Neuronal stem cell (in vitro differentiated cells): ENCODE measurements around the gene ADGRV1.
A peak's percentile ranks its signal among the peaks of the same experiment; 100 is the strongest.

Source experiments
- DNase-seq: peaks from one replicate; pipeline ENCODE4 v3.0.0-alpha.2; 2013; ENCODE audit warnings: low spot score
- H2AFZ ChIP-seq: one replicate; pipeline ENCODE4 v1.6.1; 2013; ENCODE audit warnings: mild to moderate bottlenecking, low read length, inconsistent platforms
- H2AK5ac ChIP-seq: 2 replicates; pipeline ENCODE4 v1.6.1; 2013; ENCODE audit warnings: low read depth, mild to moderate bottlenecking, inconsistent platforms, low read length, moderate library complexity, mixed read lengths
- H2BK120ac ChIP-seq: 2 replicates; pipeline ENCODE4 v1.6.1; 2013; ENCODE audit warnings: low read depth, mild to moderate bottlenecking, inconsistent platforms, low read length, moderate library complexity, mixed read lengths
- H2BK12ac ChIP-seq: one replicate; pipeline ENCODE4 v1.6.1; 2013; ENCODE audit warnings: low read length, inconsistent platforms
- H2BK15ac ChIP-seq: 2 replicates; pipeline ENCODE4 v1.6.1; 2013; ENCODE audit warnings: mild to moderate bottlenecking, low read length, inconsistent platforms, mixed read lengths
- H2BK5ac ChIP-seq: one replicate; pipeline ENCODE4 v1.6.1; 2013; ENCODE audit warnings: inconsistent platforms, mild to moderate bottlenecking, low read length, moderate library complexity
- H3K14ac ChIP-seq: one replicate; pipeline ENCODE4 v1.6.1; 2013; ENCODE audit warnings: low read length, inconsistent platforms
- H3K18ac ChIP-seq: 2 replicates; pipeline ENCODE4 v1.6.1; 2013; ENCODE audit warnings: low read length, inconsistent platforms
- H3K23ac ChIP-seq: 2 replicates; pipeline ENCODE4 v1.6.1; 2013; ENCODE audit warnings: low read depth, mild to moderate bottlenecking, mixed read lengths, low read length, inconsistent platforms; ENCODE audit not compliant: poor library complexity
- H3K27ac ChIP-seq: replicated peaks from 3 replicates; pipeline ENCODE4 v1.5.1; 2013; ENCODE audit warnings: low read length, inconsistent platforms
- H3K27me3 ChIP-seq, 3 experiments: 2 replicates each; pipeline ENCODE4 v1.6.1; 2013; ENCODE audit warnings: low read length in 3 of 3, mild to moderate bottlenecking in 2 of 3, inconsistent platforms in 1 of 3, low read depth in 1 of 3, mixed read lengths in 1 of 3, moderate library complexity in 1 of 3; ENCODE audit not compliant: control insufficient read depth in 3 of 3, insufficient read depth in 3 of 3
- H3K36me3 ChIP-seq, 2 donors: replicated peaks in 1 of 2; 2 replicates each; pipeline ENCODE4 v1.6.1; 2013; ENCODE audit warnings: low read length in 2 of 2; ENCODE audit not compliant: control insufficient read depth in 2 of 2, insufficient read depth in 2 of 2
- H3K4ac ChIP-seq: 2 replicates; pipeline ENCODE4 v1.6.1; 2013; ENCODE audit warnings: inconsistent platforms, mild to moderate bottlenecking, low read length, moderate library complexity
- H3K4me1 ChIP-seq, 2 donors: 1 replicate in 1 of 2; 2 replicates in 1 of 2; pipeline ENCODE4 v1.6.1; 2013; ENCODE audit warnings: low read length in 2 of 2, low read depth in 1 of 2; ENCODE audit not compliant: control insufficient read depth in 2 of 2, insufficient read depth in 1 of 2
- H3K4me2 ChIP-seq: one replicate; pipeline ENCODE4 v1.6.1; 2013; ENCODE audit warnings: mild to moderate bottlenecking, low read length, inconsistent platforms; ENCODE audit not compliant: insufficient read depth, poor library complexity, severe bottlenecking
- H3K4me3 ChIP-seq, 2 donors: 2 replicates each; pipeline ENCODE4 v1.5.1; 2013; ENCODE audit warnings: low read length in 2 of 2, mild to moderate bottlenecking in 2 of 2, inconsistent platforms in 1 of 2, moderate library complexity in 1 of 2
- H3K79me1 ChIP-seq: one replicate; pipeline ENCODE4 v1.6.1; 2013; ENCODE audit warnings: low read depth, mild to moderate bottlenecking, inconsistent platforms, low read length, moderate library complexity
- H3K9ac ChIP-seq: one replicate; pipeline ENCODE4 v1.6.1; 2013; ENCODE audit warnings: mild to moderate bottlenecking, low read depth, low read length, inconsistent platforms; ENCODE audit not compliant: poor library complexity
- H3K9me3 ChIP-seq, 2 donors: replicated peaks in 1 of 2; 2 replicates each; pipeline versions ENCODE3 to v1.6.1; 2013; ENCODE audit warnings: low read length in 2 of 2, mild to moderate bottlenecking in 2 of 2, inconsistent platforms in 1 of 2, low read depth in 1 of 2, mixed read lengths in 1 of 2, moderate library complexity in 1 of 2; ENCODE audit not compliant: control insufficient read depth in 2 of 2, insufficient read depth in 1 of 2
- H4K8ac ChIP-seq: one replicate; pipeline ENCODE4 v1.6.1; 2013; ENCODE audit warnings: low read depth, mild to moderate bottlenecking, inconsistent platforms, low read length, moderate library complexity
- H4K91ac ChIP-seq: one replicate; pipeline ENCODE4 v1.6.1; 2013; ENCODE audit warnings: low read length, low read depth, mild to moderate bottlenecking, inconsistent platforms; ENCODE audit not compliant: poor library complexity
- WGBS, 2 donors: extraction: QIAGEN DNeasy Blood & Tissue Kit; methylation state at CpG; one replicate each; pipeline ENCODE4 v1.1.7; 2013; ENCODE audit warnings: missing lambda C conversion rate in 2 of 2, mixed read lengths in 1 of 2; ENCODE audit not compliant: insufficient read length in 2 of 2, insufficient replicate concordance in 1 of 2; ENCODE audit errors: extremely low coverage in 2 of 2; 5-methylcytosine and 5-hydroxymethylcytosine counted together

Gene ADGRV1

DNA sequence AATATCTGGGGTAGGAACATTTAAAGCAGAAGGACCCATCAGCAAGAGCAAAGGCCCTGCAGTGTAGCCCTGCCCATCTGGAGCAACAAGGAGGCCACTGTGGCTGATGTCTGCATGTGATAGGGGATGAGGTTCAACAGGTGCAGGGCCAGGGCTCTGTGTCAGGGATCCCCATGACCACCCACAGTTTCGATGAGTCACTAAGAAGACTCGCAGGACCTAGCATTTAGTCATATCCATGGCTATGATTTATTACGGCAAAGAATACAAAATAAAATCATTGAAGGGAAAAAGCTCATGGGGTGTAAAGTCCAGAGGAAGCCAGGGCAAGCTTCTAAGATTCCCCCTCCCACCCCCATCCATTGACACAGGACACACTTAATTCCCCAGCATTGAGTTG lies 188.6 kb downstream of the ADGRV1 start:
- Histone ChIP-seq H3K23ac (no peak overlapping the region), H3K9ac (no peak overlapping the region), H2BK120ac (no peak overlapping the region), H3K9me3 (peaks cover 0 to 11% of the 10 kb centered on the region in 2 donors), H2BK5ac (no peak overlapping the region), H3K18ac (peak overlapping the region; percentile 59), H2AFZ (no peak overlapping the region), H3K4ac (no peak overlapping the region), H3K36me3 (peaks cover 0 to 76% of the 10 kb centered on the region in 2 donors), H3K79me1 (peaks cover 1% of the 10 kb centered on the region), H2BK15ac (no peak overlapping the region), H4K91ac (no peak overlapping the region), H4K8ac (no peak overlapping the region), H3K14ac (no peak overlapping the region), H2BK12ac (no peak overlapping the region), H2AK5ac (no peak overlapping the region), H3K4me3 (no peak overlapping the region), H3K27me3 (no peaks in the 10 kb centered on the region), H3K4me2 (no peak overlapping the region), H3K4me1 (peaks cover 0 to 4% of the 10 kb centered on the region in 2 donors), H3K27ac (no peak overlapping the region)
- no CpG with 5 or more reads among the region's 3 CpGs for WGBS, 2 donors
- no peak for DNase-seq

DNA sequence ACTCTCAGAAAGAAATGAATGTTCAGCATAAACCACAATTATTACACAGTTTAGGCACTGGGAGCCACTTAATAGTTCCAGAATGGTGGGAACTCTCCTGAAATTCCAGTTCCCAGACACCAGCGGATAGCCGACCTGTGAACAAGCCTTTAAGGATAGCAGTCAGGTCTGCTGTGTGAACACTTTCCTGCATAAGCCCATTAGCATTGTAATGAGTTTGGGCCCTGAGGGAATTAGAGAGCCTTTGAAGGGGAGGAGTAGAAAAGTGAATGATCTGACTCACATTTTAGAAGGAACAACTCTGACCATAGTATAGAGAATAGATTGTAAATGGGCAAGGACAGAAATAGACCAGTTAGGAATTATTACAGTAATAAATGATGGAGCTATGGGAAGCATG lies 189.1 kb downstream of the ADGRV1 start:
- H3K14ac ChIP-seq, result no peak overlapping the region
- peaks cover 0 to 76% of the 10 kb centered on the region in 2 donors for H3K36me3 ChIP-seq
- no peak overlapping the region for H2BK12ac ChIP-seq
- no peak overlapping the region for H3K4me2 ChIP-seq
- no peak overlapping the region for H2BK5ac ChIP-seq
- WGBS, 2 donors, result no CpG with 5 or more reads among the region's 2 CpGs
- H2BK15ac ChIP-seq, result no peak overlapping the region
- H3K4me1 ChIP-seq, result peaks cover 0 to 4% of the 10 kb centered on the region in 2 donors
- H3K79me1 ChIP-seq, result peaks cover 1% of the 10 kb centered on the region
- no peak overlapping the region for H2BK120ac ChIP-seq
- H3K9ac ChIP-seq, result no peak overlapping the region
- H2AK5ac ChIP-seq, result no peak overlapping the region
- no peak overlapping the region for H4K8ac ChIP-seq
- no peak overlapping the region for H3K23ac ChIP-seq
- no peak overlapping the region for H3K4ac ChIP-seq
- no peak overlapping the region for H4K91ac ChIP-seq
- H3K18ac ChIP-seq, result no peak overlapping the region
- peaks cover 0 to 11% of the 10 kb centered on the region in 2 donors for H3K9me3 ChIP-seq
- no peaks in the 10 kb centered on the region for H3K27me3 ChIP-seq
- H2AFZ ChIP-seq, result no peak overlapping the region
- H3K4me3 ChIP-seq, result no peak overlapping the region
- H3K27ac ChIP-seq, result no peak overlapping the region
- no peak for DNase-seq

DNA sequence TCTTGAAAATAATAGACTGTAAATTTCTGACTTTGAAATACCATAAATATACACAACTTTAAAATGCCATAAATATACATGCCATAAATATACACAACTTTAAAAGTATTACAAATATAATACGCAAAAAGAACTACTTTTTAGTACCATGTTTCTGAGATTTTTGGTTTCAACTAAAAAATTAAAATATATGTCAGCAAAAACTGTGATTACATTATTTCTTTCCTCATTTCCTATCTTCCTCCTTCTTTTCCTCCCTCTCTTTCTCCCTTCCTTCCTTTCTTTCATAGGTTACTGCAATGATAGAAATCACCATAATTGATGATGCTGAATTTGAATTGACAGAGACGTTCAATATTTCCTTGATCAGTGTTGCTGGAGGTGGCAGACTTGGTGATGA lies 200.5 kb downstream of the ADGRV1 start:
- no peak overlapping the region for H2BK12ac ChIP-seq
- DNase-seq, result no peak
- no peak overlapping the region for H3K27ac ChIP-seq
- no peaks in the 10 kb centered on the region for H3K27me3 ChIP-seq
- H3K4me2 ChIP-seq, result no peak overlapping the region
- no peaks in the 10 kb centered on the region for H3K9me3 ChIP-seq
- H3K4me3 ChIP-seq, result no peak overlapping the region
- no peak overlapping the region for H2BK120ac ChIP-seq
- no peak overlapping the region for H3K4ac ChIP-seq
- no peak overlapping the region for H2AK5ac ChIP-seq
- H3K14ac ChIP-seq, result no peak overlapping the region
- H3K18ac ChIP-seq, result no peak overlapping the region
- no peak overlapping the region for H4K91ac ChIP-seq
- H3K23ac ChIP-seq, result no peak overlapping the region
- H3K36me3 ChIP-seq, result peaks cover 0 to 87% of the 10 kb centered on the region in 2 donors
- no peak overlapping the region for H2BK15ac ChIP-seq
- no peak overlapping the region for H2AFZ ChIP-seq
- no peak overlapping the region for H4K8ac ChIP-seq
- H3K9ac ChIP-seq, result no peak overlapping the region
- WGBS, 2 donors, result no CpG with 5 or more reads among the region's 2 CpGs
- H2BK5ac ChIP-seq, result no peak overlapping the region
- H3K4me1 ChIP-seq, result no peaks in the 10 kb centered on the region
- no peaks in the 10 kb centered on the region for H3K79me1 ChIP-seq

DNA sequence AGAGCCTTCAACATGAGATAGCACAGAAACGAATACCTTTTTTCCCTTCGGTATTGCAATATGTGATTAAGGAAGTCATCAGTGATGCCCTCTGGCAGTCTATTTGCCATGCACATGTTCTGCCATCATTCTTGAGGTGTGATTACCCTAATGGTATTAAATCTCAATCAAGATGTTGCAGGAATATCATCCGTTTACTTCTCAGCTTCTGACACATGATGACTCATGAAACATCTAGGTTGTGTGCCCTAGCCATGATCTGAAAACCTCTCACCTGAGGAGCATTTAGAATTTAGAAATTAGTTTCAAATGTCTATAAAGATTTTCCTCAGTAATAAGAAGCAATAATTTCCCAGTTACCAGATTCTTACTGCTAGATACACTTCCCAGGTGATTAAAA lies 209.1 kb downstream of the ADGRV1 start:
- Histone ChIP-seq H3K4me2 (no peak overlapping the region), H2BK120ac (no peak overlapping the region), H3K36me3 (peaks cover 0 to 89% of the 10 kb centered on the region in 2 donors), H3K9me3 (peaks cover 0 to 5% of the 10 kb centered on the region in 2 donors), H2AK5ac (no peak overlapping the region), H2BK15ac (no peak overlapping the region), H3K14ac (no peak overlapping the region), H3K18ac (no peak overlapping the region), H3K27me3 (no peaks in the 10 kb centered on the region), H2BK12ac (no peak overlapping the region), H2BK5ac (no peak overlapping the region), H3K4me3 (no peak overlapping the region), H2AFZ (no peak overlapping the region), H3K9ac (no peak overlapping the region), H3K4ac (no peak overlapping the region), H4K8ac (no peak overlapping the region), H4K91ac (no peak overlapping the region), H3K79me1 (no peaks in the 10 kb centered on the region), H3K27ac (no peak overlapping the region), H3K23ac (no peak overlapping the region), H3K4me1 (peaks cover 0 to 1% of the 10 kb centered on the region in 2 donors)
- WGBS, 2 donors, result no CpG with 5 or more reads among the region's 3 CpGs
- no peak for DNase-seq
